ENCODE data around the gene ERO1B. TPM values are rescaled to one million over a fixed set of nuclear protein-coding genes. Genes with fewer than 3 reads are reported as not detected.

Gene ERO1B
- polyA plus RNA-seq, 1 of the 3 experiments (the other 2 are of a cell fraction), result 0.79 TPM

DNA sequence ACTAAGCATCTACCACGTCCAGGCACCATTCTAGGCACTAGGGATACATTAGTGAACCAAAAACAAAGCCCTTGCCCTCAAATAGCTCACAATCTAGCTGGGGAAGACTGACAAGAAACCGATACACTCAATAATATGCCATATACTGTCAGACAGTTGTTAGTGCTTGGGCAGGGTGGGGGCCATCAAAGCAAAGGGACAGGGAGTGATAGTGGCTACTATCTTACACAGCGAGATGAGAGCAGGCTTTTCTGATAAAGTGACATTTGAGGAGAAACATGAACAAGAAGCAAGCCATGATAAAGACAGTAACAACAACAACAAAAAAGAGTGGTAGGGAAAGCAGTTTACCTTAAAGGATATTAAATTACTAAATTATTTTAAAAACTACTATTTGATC lies 41.1 kb downstream of the ERO1B start:
- Histone ChIP-seq H3K9ac (no peak overlapping the region), H4K20me1 (ENCODE audit: insufficient read depth) (no peaks in the 10 kb centered on the region), H3F3A (replicated peaks; ENCODE audit: insufficient read depth) (no peaks in the 10 kb centered on the region), H3K79me2 (ENCODE audit: insufficient read depth) (no peaks in the 10 kb centered on the region), H3K9me2 (no peaks in the 10 kb centered on the region), H3K27ac (ENCODE audit: low read depth in 2 of 2, low read length in 1 of 2) (no peak overlapping the region), H2AFZ (ENCODE audit: low read depth) (no peak overlapping the region), H3K4me2 (no peak overlapping the region), H3K27me3 (ENCODE audit: insufficient read depth) (no peaks in the 10 kb centered on the region), H3K4me3 (ENCODE audit: low read depth in 2 of 2, low read length in 1 of 2) (no peak overlapping the region), H3K4me1 (ENCODE audit: control insufficient read depth in 1 of 2, insufficient read depth in 2 of 2, low read depth in 1 of 2, low read length in 1 of 2) (no peaks in the 10 kb centered on the region), H3K9me3 (no peaks in the 10 kb centered on the region), H3K36me3 (replicated peaks in 1 of 2; ENCODE audit: control insufficient read depth in 1 of 2, insufficient read depth in 2 of 2, low read length in 1 of 2) (no peaks in the 10 kb centered on the region)
- ChIA-PET POLR2A (no interaction called here), CTCF (interaction anchor here (1.0 to 1.1 kb wide), 2 partner anchors 12 to 133 kb away, joined by 3 read pairs; no protein-coding TSS in a partner anchor)
- DNase-seq, result no peak
- no peak for TF ChIP-seq ELF1 (IDR thresholded peaks at IDR 0.05)
- TF ChIP-seq FOSL2 (IDR thresholded peaks at IDR 0.05; ENCODE audit: borderline replicate concordance, low read depth), result no peak
- no peak for TF ChIP-seq FOXM1 (IDR thresholded peaks at IDR 0.05; ENCODE audit: low read depth)
- TF ChIP-seq RFX5 (IDR thresholded peaks at IDR 0.05; ENCODE audit: low read length), result no peak
- TF ChIP-seq, protein P1, sequence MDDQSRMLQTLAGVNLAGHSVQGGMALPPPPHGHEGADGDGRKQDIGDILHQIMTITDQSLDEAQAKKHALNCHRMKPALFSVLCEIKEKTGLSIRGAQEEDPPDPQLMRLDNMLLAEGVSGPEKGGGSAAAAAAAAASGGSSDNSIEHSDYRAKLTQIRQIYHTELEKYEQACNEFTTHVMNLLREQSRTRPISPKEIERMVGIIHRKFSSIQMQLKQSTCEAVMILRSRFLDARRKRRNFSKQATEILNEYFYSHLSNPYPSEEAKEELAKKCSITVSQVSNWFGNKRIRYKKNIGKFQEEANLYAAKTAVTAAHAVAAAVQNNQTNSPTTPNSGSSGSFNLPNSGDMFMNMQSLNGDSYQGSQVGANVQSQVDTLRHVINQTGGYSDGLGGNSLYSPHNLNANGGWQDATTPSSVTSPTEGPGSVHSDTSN (IDR thresholded peaks at IDR 0.05), result no peak
- TF ChIP-seq RCOR1 (IDR thresholded peaks at IDR 0.05; ENCODE audit: low read length), result no peak
- TF ChIP-seq SMC3 (IDR thresholded peaks at IDR 0.05; ENCODE audit: low read depth, low read length), result no peak
- TF ChIP-seq FOXJ3 (CRISPR knock-in tag; IDR thresholded peaks at IDR 0.05), result no peak
- 75% methylated on average over 3 of the region's 3 CpGs for WGBS (ENCODE audit: low lambda C conversion rate)

DNA sequence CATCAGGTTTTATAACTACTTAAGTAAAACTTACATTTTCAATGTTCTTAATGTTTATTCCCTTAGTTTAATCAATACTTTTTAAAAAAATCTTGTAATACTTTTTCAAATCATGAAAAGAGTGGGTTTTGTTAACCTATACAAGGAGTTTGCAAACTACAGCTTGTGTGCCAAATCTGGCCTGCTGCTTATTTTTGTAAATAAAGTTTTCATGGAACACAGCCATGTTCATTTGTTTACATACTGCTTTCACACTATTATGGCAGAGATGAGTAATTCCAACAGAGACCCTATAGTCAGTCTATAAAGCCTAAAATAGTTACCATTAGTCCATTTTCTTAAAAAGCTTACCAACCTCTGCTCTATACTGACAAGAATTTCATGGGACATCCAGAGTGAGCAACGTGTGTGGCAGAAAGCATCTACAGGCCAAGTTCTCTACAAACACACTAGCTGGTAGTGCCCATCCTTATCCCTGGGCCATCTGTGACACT lies 42.6 kb downstream of the ERO1B start:
- H3K27ac ChIP-seq (ENCODE audit: low read depth in 2 of 2, low read length in 1 of 2), result no peak overlapping the region
- POLR2A ChIA-PET, result interaction anchor here (0.6 kb wide), 1 partner anchor 45 kb away, joined by 3 read pairs; no protein-coding TSS in a partner anchor
- no peaks in the 10 kb centered on the region for H3K36me3 ChIP-seq (replicated peaks in 1 of 2; ENCODE audit: control insufficient read depth in 1 of 2, insufficient read depth in 2 of 2, low read length in 1 of 2)
- no peak overlapping the region for H2AFZ ChIP-seq (ENCODE audit: low read depth)
- H3K4me2 ChIP-seq, result no peak overlapping the region
- H3K9me2 ChIP-seq, result no peaks in the 10 kb centered on the region
- no peak overlapping the region for H3K9ac ChIP-seq
- no peaks in the 10 kb centered on the region for H4K20me1 ChIP-seq (ENCODE audit: insufficient read depth)
- H3K27me3 ChIP-seq (ENCODE audit: insufficient read depth), result no peaks in the 10 kb centered on the region
- no peak for TF ChIP-seq TCF12 (IDR thresholded peaks at IDR 0.05)
- no peak for TF ChIP-seq MXI1 (IDR thresholded peaks at IDR 0.05; ENCODE audit: low read depth, low read length)
- no peak for TF ChIP-seq RCOR1 (IDR thresholded peaks at IDR 0.05; ENCODE audit: low read length)
- TF ChIP-seq ELF1 (IDR thresholded peaks at IDR 0.05), result no peak
- no peak for TF ChIP-seq YY1 (IDR thresholded peaks at IDR 0.05; ENCODE audit: low read depth)
- no peak for TF ChIP-seq POLR2AphosphoS5 (IDR thresholded peaks at IDR 0.05; ENCODE audit: low read depth, low read length)
- TF ChIP-seq NFIC (IDR thresholded peaks at IDR 0.05; ENCODE audit: borderline replicate concordance), result no peak
- TF ChIP-seq TEAD4 (IDR thresholded peaks at IDR 0.05; ENCODE audit: borderline replicate concordance, insufficient read depth), result no peak
- TF ChIP-seq GATA2 (CRISPR knock-in tag; IDR thresholded peaks at IDR 0.05), result no peak
- TF ChIP-seq RAD21 (IDR thresholded peaks at IDR 0.05; ENCODE audit: low read length), result no peak
- TF ChIP-seq, protein P2, sequence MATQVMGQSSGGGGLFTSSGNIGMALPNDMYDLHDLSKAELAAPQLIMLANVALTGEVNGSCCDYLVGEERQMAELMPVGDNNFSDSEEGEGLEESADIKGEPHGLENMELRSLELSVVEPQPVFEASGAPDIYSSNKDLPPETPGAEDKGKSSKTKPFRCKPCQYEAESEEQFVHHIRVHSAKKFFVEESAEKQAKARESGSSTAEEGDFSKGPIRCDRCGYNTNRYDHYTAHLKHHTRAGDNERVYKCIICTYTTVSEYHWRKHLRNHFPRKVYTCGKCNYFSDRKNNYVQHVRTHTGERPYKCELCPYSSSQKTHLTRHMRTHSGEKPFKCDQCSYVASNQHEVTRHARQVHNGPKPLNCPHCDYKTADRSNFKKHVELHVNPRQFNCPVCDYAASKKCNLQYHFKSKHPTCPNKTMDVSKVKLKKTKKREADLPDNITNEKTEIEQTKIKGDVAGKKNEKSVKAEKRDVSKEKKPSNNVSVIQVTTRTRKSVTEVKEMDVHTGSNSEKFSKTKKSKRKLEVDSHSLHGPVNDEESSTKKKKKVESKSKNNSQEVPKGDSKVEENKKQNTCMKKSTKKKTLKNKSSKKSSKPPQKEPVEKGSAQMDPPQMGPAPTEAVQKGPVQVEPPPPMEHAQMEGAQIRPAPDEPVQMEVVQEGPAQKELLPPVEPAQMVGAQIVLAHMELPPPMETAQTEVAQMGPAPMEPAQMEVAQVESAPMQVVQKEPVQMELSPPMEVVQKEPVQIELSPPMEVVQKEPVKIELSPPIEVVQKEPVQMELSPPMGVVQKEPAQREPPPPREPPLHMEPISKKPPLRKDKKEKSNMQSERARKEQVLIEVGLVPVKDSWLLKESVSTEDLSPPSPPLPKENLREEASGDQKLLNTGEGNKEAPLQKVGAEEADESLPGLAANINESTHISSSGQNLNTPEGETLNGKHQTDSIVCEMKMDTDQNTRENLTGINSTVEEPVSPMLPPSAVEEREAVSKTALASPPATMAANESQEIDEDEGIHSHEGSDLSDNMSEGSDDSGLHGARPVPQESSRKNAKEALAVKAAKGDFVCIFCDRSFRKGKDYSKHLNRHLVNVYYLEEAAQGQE (IDR thresholded peaks at IDR 0.05; ENCODE audit: low read depth, low read length), result no peak
- no peak for TF ChIP-seq FOXM1 (IDR thresholded peaks at IDR 0.05; ENCODE audit: low read depth)
- TF ChIP-seq JUND (IDR thresholded peaks at IDR 0.05), result no peak
- TF ChIP-seq FOSL2 (IDR thresholded peaks at IDR 0.05; ENCODE audit: borderline replicate concordance, low read depth), result no peak
- no peak for TF ChIP-seq CHD2 (IDR thresholded peaks at IDR 0.05; ENCODE audit: low read length, partially characterized antibody)
- TF ChIP-seq, protein P3, sequence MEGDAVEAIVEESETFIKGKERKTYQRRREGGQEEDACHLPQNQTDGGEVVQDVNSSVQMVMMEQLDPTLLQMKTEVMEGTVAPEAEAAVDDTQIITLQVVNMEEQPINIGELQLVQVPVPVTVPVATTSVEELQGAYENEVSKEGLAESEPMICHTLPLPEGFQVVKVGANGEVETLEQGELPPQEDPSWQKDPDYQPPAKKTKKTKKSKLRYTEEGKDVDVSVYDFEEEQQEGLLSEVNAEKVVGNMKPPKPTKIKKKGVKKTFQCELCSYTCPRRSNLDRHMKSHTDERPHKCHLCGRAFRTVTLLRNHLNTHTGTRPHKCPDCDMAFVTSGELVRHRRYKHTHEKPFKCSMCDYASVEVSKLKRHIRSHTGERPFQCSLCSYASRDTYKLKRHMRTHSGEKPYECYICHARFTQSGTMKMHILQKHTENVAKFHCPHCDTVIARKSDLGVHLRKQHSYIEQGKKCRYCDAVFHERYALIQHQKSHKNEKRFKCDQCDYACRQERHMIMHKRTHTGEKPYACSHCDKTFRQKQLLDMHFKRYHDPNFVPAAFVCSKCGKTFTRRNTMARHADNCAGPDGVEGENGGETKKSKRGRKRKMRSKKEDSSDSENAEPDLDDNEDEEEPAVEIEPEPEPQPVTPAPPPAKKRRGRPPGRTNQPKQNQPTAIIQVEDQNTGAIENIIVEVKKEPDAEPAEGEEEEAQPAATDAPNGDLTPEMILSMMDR (IDR thresholded peaks at IDR 0.05), result no peak
- no peak for TF ChIP-seq TAF1 (IDR thresholded peaks at IDR 0.05; ENCODE audit: borderline replicate concordance, low read depth, low read length)
- no peak for TF ChIP-seq EP300 (IDR thresholded peaks at IDR 0.05; ENCODE audit: borderline replicate concordance in 1 of 2, low read depth in 1 of 2, low read length in 1 of 2)
- CTCF ChIA-PET, result interaction anchor here (0.7 kb wide), 1 partner anchor 99 kb away, joined by 3 read pairs; no protein-coding TSS in a partner anchor
- WGBS (ENCODE audit: low lambda C conversion rate), result 56% methylated on average over 1 of the region's 1 CpG
- H3K4me1 ChIP-seq (ENCODE audit: control insufficient read depth in 1 of 2, insufficient read depth in 2 of 2, low read depth in 1 of 2, low read length in 1 of 2), result no peaks in the 10 kb centered on the region
- no peaks in the 10 kb centered on the region for H3K9me3 ChIP-seq
- H3K79me2 ChIP-seq (ENCODE audit: insufficient read depth), result no peaks in the 10 kb centered on the region
- H3F3A ChIP-seq (replicated peaks; ENCODE audit: insufficient read depth), result peaks cover 6% of the 10 kb centered on the region
- DNase-seq, result no peak
- H3K4me3 ChIP-seq (ENCODE audit: low read depth in 2 of 2, low read length in 1 of 2), result no peak overlapping the region

Measured in SK-N-SH (cell line).